Calu3 (cell line): ENCODE measurements around the gene CYP2W1. TPM values are rescaled to one million over a fixed set of nuclear protein-coding genes. Genes with fewer than 3 reads are reported as not detected.

Experiments
- BruUV-seq: library from RNA; stranded (reverse); fragments of 400-500 nt; replicated peaks from 2 replicates; lab custom pipeline; 2021; lab: Mats Ljungman, UMichigan
- CTCF ChIA-PET: fragments of 300-600 bp; sonication (Branson Sonifier 250); formaldehyde crosslinking; loops from one replicate; lab custom pipeline; 2022; ENCODE audit warnings: antibody characterized with exemption; lab: Charles Lee
- DNase-seq: peaks from one replicate; pipeline ENCODE4 v3.0.0; 2022
- H3K27ac Mint-ChIP-seq: one replicate; pipeline ENCODE4 v1.8.0; 2022; ENCODE audit warnings: mixed read lengths; ENCODE audit not compliant: unreplicated experiment
- H3K27me3 Mint-ChIP-seq: one replicate; pipeline ENCODE4 v1.8.0; 2022; ENCODE audit warnings: mixed read lengths; ENCODE audit not compliant: unreplicated experiment
- H3K36me3 Mint-ChIP-seq: one replicate; pipeline ENCODE4 v1.8.0; 2022; ENCODE audit warnings: mild to moderate bottlenecking, moderate library complexity, mixed read lengths; ENCODE audit not compliant: insufficient read depth, unreplicated experiment
- H3K4me1 Mint-ChIP-seq: one replicate; pipeline ENCODE4 v1.8.0; 2022; ENCODE audit warnings: mild to moderate bottlenecking, low read depth, mixed read lengths; ENCODE audit not compliant: unreplicated experiment
- H3K4me3 Mint-ChIP-seq: one replicate; pipeline ENCODE4 v1.8.0; 2022; ENCODE audit warnings: mild to moderate bottlenecking, low read depth, moderate library complexity, mixed read lengths; ENCODE audit not compliant: unreplicated experiment
- H3K9me3 Mint-ChIP-seq: one replicate; pipeline ENCODE4 v1.8.0; 2022; ENCODE audit warnings: low read depth, mixed read lengths; ENCODE audit not compliant: unreplicated experiment
- CTCF ChIP-seq: fragments of 200-600 bp; IDR thresholded peaks from one replicate; pipeline ENCODE4 v1.8.0; 2022; ENCODE audit warnings: antibody characterized with exemption; ENCODE audit not compliant: unreplicated experiment
- intact Hi-C: fragments of 100-400 bp; cut with micrococcal nuclease; formaldehyde crosslinking; loops from one replicate; pipeline ENCODE4 v1.10.0; 2022; ENCODE audit not compliant: unreplicated experiment
- total RNA-seq: library from RNA; stranded (reverse); gene quantifications from 2 replicates; pipeline ENCODE4 v1.2.3, GENCODE V29; 2022

The CYP2W1 gene
- total RNA-seq, 1 experiment from 2014 or later: 0.71 TPM

GRCh38 chr7:972110-972509, 10.9 kb upstream of the CYP2W1 start:
- Mint-ChIP-seq H3K27ac (no peak overlapping the region), H3K4me1 (peaks cover 32% of the 10 kb centered on the region), H3K4me3 (no peak overlapping the region), H3K9me3 (no peaks in the 10 kb centered on the region), H3K36me3 (peaks cover 98% of the 10 kb centered on the region), H3K27me3 (no peaks in the 10 kb centered on the region)
- CTCF ChIA-PET: interaction anchor here (1.1 kb wide), 1 partner anchor 58 kb away, joined by 3 read pairs; no protein-coding TSS in a partner anchor
- no peak for DNase-seq
- no TSS peak for BruUV-seq
- intact Hi-C loops: no loop called here
- no peak for TF ChIP-seq CTCF

- no TSS peak for BruUV-seq
- CTCF ChIA-PET: interaction anchor here (1.1 to 1.9 kb wide), 3 partner anchors 59 to 93 kb away, joined by 3 to 7 read pairs (median 3); no protein-coding TSS in a partner anchor
These were observed 10.2 kb upstream of the CYP2W1 start for GRCh38 chr7:972676-973309.

GRCh38 chr7:973312-973711, 9.7 kb upstream of the CYP2W1 start:
- no peak for DNase-seq
- no peaks in the 10 kb centered on the region for H3K27me3 Mint-ChIP-seq
- intact Hi-C loops: no loop called here
- peak overlapping the region; percentile 93 for H3K4me3 Mint-ChIP-seq
- no peak overlapping the region for H3K27ac Mint-ChIP-seq
- H3K36me3 Mint-ChIP-seq: peaks cover 98% of the 10 kb centered on the region
- TF ChIP-seq CTCF: no peak
- no peaks in the 10 kb centered on the region for H3K9me3 Mint-ChIP-seq
- CTCF ChIA-PET: interaction anchor here (1.5 to 1.9 kb wide), 2 partner anchors 59 to 92 kb away, joined by 3 to 7 read pairs; no protein-coding TSS in a partner anchor
- no TSS peak for BruUV-seq
- peaks cover 44% of the 10 kb centered on the region for H3K4me1 Mint-ChIP-seq

More at GRCh38 chr7:972676-973309, 10.2 kb upstream of the CYP2W1 start:
- peaks cover 39% of the 10 kb centered on the region for H3K4me1 Mint-ChIP-seq
- peak overlapping the region; percentile 93 for H3K4me3 Mint-ChIP-seq
- intact Hi-C loops: no loop called here
- no peak for TF ChIP-seq CTCF
- no peaks in the 10 kb centered on the region for H3K27me3 Mint-ChIP-seq
- peaks cover 98% of the 10 kb centered on the region for H3K36me3 Mint-ChIP-seq
- DNase-seq: no peak
- H3K27ac Mint-ChIP-seq: no peak overlapping the region
- no peaks in the 10 kb centered on the region for H3K9me3 Mint-ChIP-seq

- CTCF ChIA-PET: interaction anchor here (0.6 to 1.9 kb wide), 5 partner anchors 17 to 724 kb away, joined by 3 to 9 read pairs (median 3); a partner anchor contains a TSS
- no peak for TF ChIP-seq CTCF
- intact Hi-C loops: no loop called here
- peaks cover 90% of the 10 kb centered on the region for H3K36me3 Mint-ChIP-seq
- peak overlapping the region; percentile 93 for H3K4me3 Mint-ChIP-seq
- H3K9me3 Mint-ChIP-seq: no peaks in the 10 kb centered on the region
- no peaks in the 10 kb centered on the region for H3K27me3 Mint-ChIP-seq
- H3K27ac Mint-ChIP-seq: peak overlapping the region; percentile 79
- BruUV-seq: no TSS peak
- no peak for DNase-seq
- H3K4me1 Mint-ChIP-seq: peaks cover 47% of the 10 kb centered on the region
These were observed 8.8 kb upstream of the CYP2W1 start for GRCh38 chr7:974172-974571.
